HFFc6 (cell line): Measurements from ENCODE around the gene DEFB132. TPM values are rescaled to one million over a fixed set of nuclear protein-coding genes. Genes with fewer than 3 reads are reported as not detected.

Experiments used
- DNase-seq: peaks from one replicate; pipeline ENCODE4 v3.0.0-alpha.2; 2018
- H3K27ac Mint-ChIP-seq: 2 replicates; pipeline ENCODE4 v1.8.0; 2020; ENCODE audit warnings: mild to moderate bottlenecking, mixed read lengths
- H3K27me3 Mint-ChIP-seq: 2 replicates; pipeline ENCODE4 v1.8.0; 2021; ENCODE audit warnings: mild to moderate bottlenecking, moderate library complexity, mixed read lengths; ENCODE audit not compliant: insufficient read depth
- H3K36me3 Mint-ChIP-seq: 2 replicates; pipeline ENCODE4 v1.8.0; 2021; ENCODE audit warnings: low read depth, mixed read lengths
- H3K4me1 Mint-ChIP-seq: 2 replicates; pipeline ENCODE4 v1.8.0; 2020; ENCODE audit warnings: low read depth, mixed read lengths
- H3K4me3 Mint-ChIP-seq: 2 replicates; pipeline ENCODE4 v1.8.0; 2020; ENCODE audit warnings: mild to moderate bottlenecking, moderate library complexity, mixed read lengths
- H3K9me3 Mint-ChIP-seq: 2 replicates; pipeline ENCODE4 v1.8.0; 2020; ENCODE audit warnings: mild to moderate bottlenecking, mixed read lengths
- CTCF ChIP-seq: fragments of 200-600 bp; sonication (generic); IDR thresholded peaks from 2 replicates; pipeline ENCODE4 v1.5.0; 2021; ENCODE audit warnings: antibody characterized with exemption, mild to moderate bottlenecking
- total RNA-seq, 6 experiments: library from RNA; stranded (reverse); fragmentation: NEBNext Ultra II Directional; extraction: Animal tissue kit (Norgen Biotek cat#: 25700); gene quantifications; 2 replicates in 1 of 6; 3 replicates in 5 of 6; pipeline ENCODE4 v1.2.3, GENCODE V29; 2021

Gene DEFB132
- total RNA-seq, 6 experiments from 2014 or later, result not detected

- no peak for TF ChIP-seq CTCF
- H3K4me3 Mint-ChIP-seq, result no peak overlapping the region
- H3K9me3 Mint-ChIP-seq, result no peaks in the 10 kb centered on the region
- H3K36me3 Mint-ChIP-seq, result no peaks in the 10 kb centered on the region
- H3K27ac Mint-ChIP-seq, result 0 out of 2 replicates have a peak overlapping the region, but pooled peaks have one; percentile 90
- peaks cover 38% of the 10 kb centered on the region for H3K4me1 Mint-ChIP-seq
- H3K27me3 Mint-ChIP-seq, result peaks cover 5% of the 10 kb centered on the region; the same call in 1 of the 2 replicates
- no peak for DNase-seq
These were observed 51.0 kb downstream of the DEFB132 start for GRCh38 chr20:308427-309038.

GRCh38 chr20:309306-309840 lies 51.8 kb downstream of the DEFB132 start:
- Mint-ChIP-seq H3K9me3 (no peaks in the 10 kb centered on the region), H3K27me3 (peaks cover 5% of the 10 kb centered on the region; the same call in 1 of the 2 replicates), H3K36me3 (no peaks in the 10 kb centered on the region), H3K27ac (peak overlapping the region; percentile 90), H3K4me3 (peak overlapping the region; percentile 76), H3K4me1 (peaks cover 44% of the 10 kb centered on the region)
- DNase-seq, result no peak
- TF ChIP-seq CTCF, result 0 out of 2 replicates have a peak, but pooled peaks have one; percentile 9

- peak overlapping the region; percentile 76 for H3K4me3 Mint-ChIP-seq
These were observed 52.5 kb downstream of the DEFB132 start for GRCh38 chr20:309841-310644.

GRCh38 chr20:310645-311044 lies 53.1 kb downstream of the DEFB132 start:
- Mint-ChIP-seq H3K36me3 (no peaks in the 10 kb centered on the region), H3K4me1 (peaks cover 44% of the 10 kb centered on the region), H3K4me3 (peak overlapping the region; percentile 76), H3K9me3 (no peaks in the 10 kb centered on the region), H3K27me3 (peaks cover 5% of the 10 kb centered on the region; the same call in 1 of the 2 replicates), H3K27ac (peak overlapping the region; percentile 90)
- DNase-seq, result no peak
- TF ChIP-seq CTCF, result no peak

More at GRCh38 chr20:309841-310644, 52.5 kb downstream of the DEFB132 start:
- no peak for TF ChIP-seq CTCF
- peak overlapping the region; percentile 90 for H3K27ac Mint-ChIP-seq
- DNase-seq, result peak; percentile 98
- H3K4me1 Mint-ChIP-seq, result peaks cover 44% of the 10 kb centered on the region
- H3K27me3 Mint-ChIP-seq, result peaks cover 5% of the 10 kb centered on the region; the same call in 1 of the 2 replicates
- H3K36me3 Mint-ChIP-seq, result no peaks in the 10 kb centered on the region
- no peaks in the 10 kb centered on the region for H3K9me3 Mint-ChIP-seq

Other genes starting within 250 kb of the DEFB132 start
- not detected for gene DEFB125, start 170.1 kb upstream of the DEFB132 start, total RNA-seq
- gene DEFB126, start 115.1 kb upstream of the DEFB132 start, total RNA-seq, result not detected
- gene DEFB127, start 100.3 kb upstream of the DEFB132 start, total RNA-seq, result not detected
- gene DEFB128, start 68.0 kb upstream of the DEFB132 start, total RNA-seq, result not detected
- not detected for gene DEFB129, start 30.5 kb upstream of the DEFB132 start, total RNA-seq
- 1 to 10 TPM; 2.9 to 3.5 (median 3.2) TPM for gene C20orf96, start 33.0 kb downstream of the DEFB132 start, total RNA-seq
- 10 to 100 TPM; 10.9 to 11.7 (median 11.4) TPM for gene ZCCHC3, start 39.8 kb downstream of the DEFB132 start, total RNA-seq
- gene SOX12, start 67.8 kb downstream of the DEFB132 start, total RNA-seq, result 10 to 100 TPM; 24.5 to 26.3 (median 25.0) TPM
- 10 to 100 TPM; 61.1 to 76.6 (median 65.4) TPM for gene NRSN2, start 89.4 kb downstream of the DEFB132 start, total RNA-seq
- 10 to 100 TPM in 3 of 6 experiments, 1 to 10 TPM in 3; 8.4 to 11.8 (median 10.1) TPM for gene TRIB3, start 123.0 kb downstream of the DEFB132 start, total RNA-seq
- 10 to 100 TPM; 76.4 to 84.1 (median 77.2) TPM for gene RBCK1, start 150.6 kb downstream of the DEFB132 start, total RNA-seq
- 10 to 100 TPM; 36.7 to 47.0 (median 42.1) TPM for gene TBC1D20, start 204.8 kb downstream of the DEFB132 start, total RNA-seq